HepG2 (cell line): Measurements from ENCODE around the gene KSR1. TPM values are rescaled to one million over a fixed set of nuclear protein-coding genes. Genes with fewer than 3 reads are reported as not detected.

Experiments used
- AFF4 ChIP-seq: sonication (generic); formaldehyde crosslinking; IDR thresholded peaks from 2 replicates; pipeline ENCODE4 v1.4.0; 2020; ENCODE audit warnings: missing genetic modification reagents
- CHD2 ChIP-seq: IDR thresholded peaks from 2 replicates; pipeline ENCODE4 v1.6.1; 2011; ENCODE audit warnings: low read depth, low read length, improper control_type of control experiment
- HNF1A ChIP-seq, 2 experiments: sonication (generic) in 1 of 2; formaldehyde crosslinking in 1 of 2; IDR thresholded peaks; 2 replicates each; pipeline versions ENCODE4 v1.4.0 to v1.6.1; 2016 to 2020; ENCODE audit warnings: borderline replicate concordance in 1 of 2, low read depth in 1 of 2, mild to moderate bottlenecking in 1 of 2, missing genetic modification reagents in 1 of 2
- KLF11 ChIP-seq: IDR thresholded peaks from 2 replicates; pipeline ENCODE4 v1.6.1; 2016; ENCODE audit warnings: missing compliant biosample characterization
- LBX2 ChIP-seq: sonication (generic); formaldehyde crosslinking; IDR thresholded peaks from 2 replicates; pipeline ENCODE4 v1.5.0; 2020; ENCODE audit warnings: missing genetic modification reagents, mild to moderate bottlenecking, borderline replicate concordance
- MEIS2 ChIP-seq: sonication (generic); formaldehyde crosslinking; IDR thresholded peaks from 2 replicates; pipeline ENCODE4 v1.9.0; 2021; ENCODE audit warnings: mild to moderate bottlenecking, missing genetic modification reagents
- NCOA2 ChIP-seq: sonication (generic); formaldehyde crosslinking; IDR thresholded peaks from 2 replicates; pipeline ENCODE4 v1.8.0; 2022; ENCODE audit warnings: inconsistent platforms
- SCMH1 ChIP-seq: sonication (generic); formaldehyde crosslinking; IDR thresholded peaks from 2 replicates; pipeline ENCODE4 v1.9.0; 2021; ENCODE audit warnings: missing genetic modification reagents, mild to moderate bottlenecking, borderline replicate concordance
- SMYD3 ChIP-seq: sonication (generic); formaldehyde crosslinking; IDR thresholded peaks from 2 replicates; pipeline ENCODE4 v1.8.1; 2023; ENCODE audit warnings: mild to moderate bottlenecking, missing genetic modification reagents
- TEAD2 ChIP-seq: sonication (generic); formaldehyde crosslinking; IDR thresholded peaks from 2 replicates; pipeline ENCODE4 v1.9.0; 2021; ENCODE audit warnings: missing genetic modification reagents
- TOPORS ChIP-seq: sonication (generic); formaldehyde crosslinking; IDR thresholded peaks from 2 replicates; pipeline ENCODE4 v1.8.0; 2023; ENCODE audit warnings: mild to moderate bottlenecking, missing genetic modification reagents
- ZNF101 ChIP-seq: sonication (generic); formaldehyde crosslinking; IDR thresholded peaks from 2 replicates; pipeline ENCODE4 v1.4.0; 2020; ENCODE audit warnings: mild to moderate bottlenecking, low read depth, missing genetic modification reagents, borderline replicate concordance
- ZNF17 ChIP-seq: sonication (generic); formaldehyde crosslinking; IDR thresholded peaks from 2 replicates; pipeline ENCODE4 v1.5.0; 2020; ENCODE audit warnings: mild to moderate bottlenecking, missing genetic modification reagents
- ZNF20 ChIP-seq: sonication (generic); formaldehyde crosslinking; IDR thresholded peaks from 2 replicates; pipeline ENCODE4 v1.4.0; 2020; ENCODE audit warnings: mild to moderate bottlenecking, moderate library complexity, missing genetic modification reagents
- ZNF451 ChIP-seq: sonication (generic); formaldehyde crosslinking; IDR thresholded peaks from 2 replicates; pipeline ENCODE4 v1.5.0; 2020; ENCODE audit warnings: mild to moderate bottlenecking, missing genetic modification reagents
- ZNF484 ChIP-seq: sonication (generic); formaldehyde crosslinking; IDR thresholded peaks from 2 replicates; pipeline ENCODE4 v1.5.1; 2020; ENCODE audit warnings: mild to moderate bottlenecking, low read depth, missing genetic modification reagents, borderline replicate concordance
- ZNF562 ChIP-seq: sonication (generic); formaldehyde crosslinking; IDR thresholded peaks from 2 replicates; pipeline ENCODE4 v1.8.0; 2022; ENCODE audit warnings: missing genetic modification reagents, borderline replicate concordance
- ZNF607 ChIP-seq: sonication (generic); formaldehyde crosslinking; IDR thresholded peaks from 2 replicates; pipeline ENCODE4 v1.5.1; 2020; ENCODE audit warnings: missing genetic modification reagents, mild to moderate bottlenecking, borderline replicate concordance
- polyA plus RNA-seq, 8 experiments: library from polyadenylated mRNA; depleted of rRNA in 3 of 8; stranded (reverse) in 7 of 8; unstranded in 1 of 8; fragments of >200 nt; fragmentation: Illumina TruSeq in 4 of 8; extraction: Trizol in 4 of 8; gene quantifications; 2 replicates each; pipeline versions ENCODE4 v1.2.1 to v1.2.3, GENCODE V29; 2011 to 2016; ENCODE audit warnings: low read depth in 4 of 8, missing spikeins in 1 of 8, mixed read lengths in 1 of 8; ENCODE audit not compliant: insufficient read depth in 1 of 8
- total RNA-seq, 5 experiments: library from RNA; depleted of rRNA; stranded (reverse); fragments of >200 nt; fragmentation: Illumina TruSeq; extraction: Trizol; gene quantifications; 2 replicates each; pipeline ENCODE4 v1.2.3, GENCODE V29; 2016; ENCODE audit warnings: low read depth in 1 of 5
- TF ChIP-seq, protein P1 (sequence below): sonication (generic); formaldehyde crosslinking; IDR thresholded peaks from 2 replicates; pipeline ENCODE4 v1.5.1; 2020; ENCODE audit warnings: missing genetic modification reagents, mild to moderate bottlenecking, borderline replicate concordance

KSR1 gene
- total and polyA plus RNA-seq, 2 of the 13 experiments (the other 11 are each of a cell fraction or from before 2014, with no cell fraction given) = 10.1 to 16.6 TPM

GRCh38 chr17:27496437-27496943 lies 40.2 kb downstream of the KSR1 start (continued):
- TF ChIP-seq KLF11 = no peak
- TF ChIP-seq CHD2 = no peak
- TF ChIP-seq, protein P1, sequence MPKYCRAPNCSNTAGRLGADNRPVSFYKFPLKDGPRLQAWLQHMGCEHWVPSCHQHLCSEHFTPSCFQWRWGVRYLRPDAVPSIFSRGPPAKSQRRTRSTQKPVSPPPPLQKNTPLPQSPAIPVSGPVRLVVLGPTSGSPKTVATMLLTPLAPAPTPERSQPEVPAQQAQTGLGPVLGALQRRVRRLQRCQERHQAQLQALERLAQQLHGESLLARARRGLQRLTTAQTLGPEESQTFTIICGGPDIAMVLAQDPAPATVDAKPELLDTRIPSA (CRISPR knock-in tag) = no peak
- TF ChIP-seq TOPORS (CRISPR knock-in tag) = no peak
- no peak for TF ChIP-seq ZNF607 (CRISPR knock-in tag)
- no peak for TF ChIP-seq LBX2 (CRISPR knock-in tag)
- no peak for TF ChIP-seq ZNF17 (CRISPR knock-in tag)
- TF ChIP-seq ZNF101 = no peak
- TF ChIP-seq TEAD2 = no peak
- TF ChIP-seq MEIS2 (CRISPR knock-in tag) = no peak
- TF ChIP-seq ZNF562 (CRISPR knock-in tag) = no peak
- TF ChIP-seq ZNF484 (CRISPR knock-in tag) = no peak
- TF ChIP-seq ZNF451 = no peak
- TF ChIP-seq ZNF20 (CRISPR knock-in tag) = no peak
- TF ChIP-seq SMYD3 (CRISPR knock-in tag) = no peak
- TF ChIP-seq NCOA2 (CRISPR knock-in tag) = 0 out of 2 replicates have a peak, but pooled peaks have one; percentile 16
- no peak for TF ChIP-seq SCMH1 (CRISPR knock-in tag)
- TF ChIP-seq HNF1A (IDR thresholded peaks at IDR 0.05; ENCODE audit: low read depth) = peak; percentile 96
- TF ChIP-seq HNF1A (CRISPR knock-in tag; IDR thresholded peaks at IDR 0.05; ENCODE audit: borderline replicate concordance) = peak; percentile 96
- no peak for TF ChIP-seq AFF4 (CRISPR knock-in tag)
